Fibroblast of skin of scalp (primary cell): ENCODE measurements around the gene CRABP2.

Source experiments
- DNase-seq: peaks from one replicate; pipeline ENCODE4 v3.0.0-alpha.2; 2013

Gene CRABP2

DNA sequence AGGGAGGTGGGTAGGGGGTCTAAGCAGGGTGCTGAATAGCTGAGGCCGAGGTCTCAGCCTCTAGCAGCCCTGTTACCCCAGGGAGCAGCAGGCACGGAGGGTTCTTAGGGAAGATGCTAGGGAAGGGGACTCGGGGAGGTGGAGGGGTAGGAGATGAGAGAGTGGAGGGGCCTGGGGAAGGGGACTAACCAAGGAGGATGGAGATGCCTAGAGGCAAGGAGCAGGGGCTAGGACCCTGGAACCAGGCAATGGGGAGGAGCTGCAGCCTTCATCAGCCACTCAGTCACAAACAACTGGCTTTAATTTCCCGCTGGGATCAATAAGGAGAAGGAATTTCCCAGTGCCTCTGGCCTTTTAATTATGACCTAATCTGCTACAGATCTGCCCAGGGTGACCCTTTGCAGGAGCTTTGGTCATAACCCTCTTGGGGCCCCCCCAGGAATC, 2.9 kb upstream of the CRABP2 start:
- peak; percentile 50 for DNase-seq

DNA sequence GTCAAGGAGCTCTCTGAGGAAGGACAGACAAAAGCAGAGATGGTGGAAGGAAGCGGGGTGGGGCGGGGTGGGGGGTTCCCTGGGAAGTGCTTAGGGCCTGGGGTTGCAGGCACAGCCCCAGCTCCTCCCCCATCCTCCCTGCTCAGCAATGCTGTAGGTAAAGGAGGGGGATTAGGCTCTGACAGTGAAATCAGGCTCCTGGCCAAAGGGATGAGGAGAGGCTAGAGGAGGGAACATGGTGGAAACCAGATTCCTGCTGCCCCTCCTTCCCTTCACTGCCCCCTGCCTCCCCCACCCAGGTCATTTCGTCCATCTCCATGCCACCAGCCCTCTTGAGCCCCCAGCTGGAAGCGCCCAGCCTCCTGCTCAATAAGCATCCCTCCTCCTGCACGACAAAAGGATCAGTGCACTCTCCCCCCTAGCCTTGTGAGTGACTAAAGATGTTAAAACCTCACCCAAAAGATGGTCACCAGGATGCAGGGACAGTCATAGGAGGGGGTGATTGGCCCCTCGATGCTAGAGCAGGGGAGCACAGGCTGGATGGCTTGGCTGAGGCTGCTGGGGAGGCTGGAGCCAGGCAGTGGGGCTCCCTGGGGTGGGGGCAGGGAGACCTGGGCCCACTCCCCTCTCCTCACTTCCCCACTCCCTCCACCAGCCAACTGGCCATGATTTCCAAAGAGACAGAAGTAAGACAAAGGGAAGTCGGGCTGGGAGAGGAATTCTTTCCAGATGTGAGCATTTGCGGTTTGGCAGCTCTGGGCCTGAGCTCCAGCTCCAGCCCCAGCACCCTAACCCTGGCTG, 2.2 kb upstream of the CRABP2 start:
- DNase-seq: peak; percentile 81

DNA sequence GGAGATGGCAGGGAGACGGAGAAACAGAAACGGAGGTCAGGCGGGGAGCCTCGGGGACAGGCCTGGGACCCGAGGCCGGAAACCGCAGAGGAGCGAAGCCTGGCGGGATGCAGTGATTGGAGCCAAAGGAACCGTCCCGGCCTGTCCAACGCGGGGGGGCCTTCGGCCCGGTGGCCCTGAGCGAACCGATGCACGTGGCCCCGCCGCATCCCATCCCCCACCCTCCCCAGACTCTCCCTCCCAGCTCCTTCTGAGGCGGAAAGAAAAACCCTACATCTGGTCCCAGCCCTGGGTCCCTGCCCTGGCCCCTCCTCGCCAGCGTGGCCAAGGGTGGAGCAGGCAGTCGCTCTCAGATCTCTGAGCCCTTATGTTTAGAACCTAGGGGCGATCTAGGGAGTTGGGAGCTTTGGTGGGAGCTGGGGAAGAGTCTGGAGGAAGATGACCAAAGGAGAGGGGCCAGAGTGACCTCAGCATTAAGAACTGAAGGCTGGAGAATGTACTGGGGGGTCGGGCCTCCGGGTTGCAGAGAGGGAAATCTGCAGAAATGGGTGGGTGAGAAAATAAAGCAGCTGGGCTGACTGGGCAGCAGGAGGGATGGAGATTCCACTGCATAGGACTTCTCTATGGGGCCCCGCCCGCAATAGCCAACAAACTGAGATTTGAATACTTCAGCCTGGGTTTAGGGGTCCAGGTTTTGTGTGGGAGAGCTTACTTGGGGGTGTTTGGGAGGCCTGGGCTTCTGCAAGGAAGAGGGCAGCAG, 1.5 kb upstream of the CRABP2 start:
- DNase-seq: peak; percentile 81

DNA sequence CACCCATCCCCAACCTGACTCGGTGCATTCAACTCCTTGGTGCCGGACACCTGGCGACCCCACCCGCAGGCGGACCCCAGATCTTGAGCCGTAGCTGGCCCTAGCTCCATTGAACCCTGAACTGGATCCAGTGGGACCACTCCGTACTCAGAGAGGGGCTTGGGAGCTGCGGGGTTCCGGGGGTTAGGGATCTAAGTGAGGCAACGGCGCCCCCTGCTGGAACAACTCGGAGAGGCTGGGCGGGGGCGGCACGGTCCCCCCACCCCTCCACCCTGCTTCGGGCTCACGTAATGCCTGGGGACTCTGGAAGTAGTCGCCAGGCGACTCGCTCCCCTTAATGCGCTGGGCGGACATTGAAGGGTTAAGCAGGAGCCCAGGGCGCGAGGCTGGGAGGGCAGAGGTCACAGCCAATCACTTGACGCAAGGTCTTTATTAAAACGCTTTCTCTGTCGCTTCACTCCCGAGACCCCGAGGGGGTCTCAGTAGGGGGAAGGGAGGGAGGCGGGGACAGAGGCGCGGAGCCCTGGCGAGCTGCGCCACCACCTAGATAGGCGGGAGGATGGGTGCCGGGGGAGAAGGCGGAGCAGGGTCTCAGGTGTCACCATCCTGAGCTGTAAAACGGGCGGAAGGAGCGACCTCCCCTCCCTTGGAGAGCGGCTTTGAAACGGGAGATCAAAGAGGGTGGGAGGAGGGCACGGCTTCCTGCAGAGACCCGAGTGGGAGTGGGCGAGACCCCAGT, 704 bp upstream of the CRABP2 start:
- DNase-seq: peak; percentile 72

DNA sequence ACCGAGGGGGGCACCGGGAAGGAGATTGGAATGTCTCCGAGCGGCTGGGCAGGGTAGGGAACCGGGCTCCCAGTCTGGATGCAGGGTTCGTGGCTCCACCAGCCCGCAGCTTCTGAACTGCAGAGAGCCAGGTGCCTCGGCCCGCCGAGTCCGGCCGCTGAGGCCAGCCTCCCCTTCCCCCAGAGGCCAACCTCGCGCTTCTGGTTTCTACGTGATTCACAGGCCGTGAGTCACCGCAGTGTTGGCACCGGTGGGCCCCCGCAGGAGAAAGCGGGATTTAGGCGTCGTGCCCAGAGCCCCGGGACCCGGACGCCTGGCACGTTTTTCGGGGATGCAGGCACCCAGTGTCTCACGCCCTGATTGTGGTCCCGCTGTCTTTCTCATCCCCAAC, 458 bp downstream of the CRABP2 start:
- DNase-seq: peak; percentile 68

DNA sequence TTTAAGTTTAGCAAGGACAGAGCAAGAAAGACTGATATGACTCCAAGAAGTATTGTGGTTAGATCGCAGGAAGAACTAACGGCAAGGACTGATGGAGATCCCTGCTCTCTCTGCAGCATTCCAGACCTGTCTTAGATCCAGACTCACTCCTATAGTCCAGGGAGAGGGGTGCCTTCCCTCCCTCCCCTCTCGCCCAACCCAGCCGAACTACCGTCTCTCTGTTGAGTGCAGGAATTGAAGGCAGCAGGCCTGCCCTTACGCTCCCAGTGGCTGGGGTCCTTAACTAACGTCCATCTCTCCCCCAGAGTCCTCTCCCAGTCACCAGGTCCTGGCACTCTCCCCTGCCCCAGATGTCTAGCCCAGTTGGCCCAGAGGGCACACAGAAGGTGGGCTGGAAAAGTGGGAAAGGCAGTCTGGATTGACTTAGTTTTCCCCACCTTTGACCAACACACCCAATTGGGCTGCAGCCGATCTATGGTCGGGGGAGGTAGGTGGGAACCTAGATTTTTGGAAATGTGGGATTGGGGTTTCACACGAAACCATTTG, 1.1 kb downstream of the CRABP2 start:
- no peak for DNase-seq

DNA sequence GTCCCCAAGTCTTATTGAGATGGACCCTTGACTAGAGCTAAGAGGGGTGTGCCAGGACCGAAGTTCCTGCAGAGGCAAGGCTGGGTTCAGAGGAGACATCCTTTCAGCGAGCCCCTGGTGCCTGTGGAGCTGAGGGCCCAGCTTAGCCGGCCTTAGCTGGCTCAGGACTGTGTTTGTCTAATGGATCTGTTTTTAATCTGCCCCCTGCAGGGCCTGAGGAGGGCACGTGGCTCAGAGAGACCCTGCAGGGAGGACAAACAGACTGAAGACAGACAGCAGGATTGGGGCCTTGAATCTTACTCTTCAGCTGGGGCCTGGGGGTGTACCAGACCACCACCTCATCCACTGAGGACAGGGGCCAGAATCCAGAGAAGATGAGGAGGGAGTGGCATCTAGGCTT, 1.6 kb downstream of the CRABP2 start:
- DNase-seq: peak; percentile 78

DNA sequence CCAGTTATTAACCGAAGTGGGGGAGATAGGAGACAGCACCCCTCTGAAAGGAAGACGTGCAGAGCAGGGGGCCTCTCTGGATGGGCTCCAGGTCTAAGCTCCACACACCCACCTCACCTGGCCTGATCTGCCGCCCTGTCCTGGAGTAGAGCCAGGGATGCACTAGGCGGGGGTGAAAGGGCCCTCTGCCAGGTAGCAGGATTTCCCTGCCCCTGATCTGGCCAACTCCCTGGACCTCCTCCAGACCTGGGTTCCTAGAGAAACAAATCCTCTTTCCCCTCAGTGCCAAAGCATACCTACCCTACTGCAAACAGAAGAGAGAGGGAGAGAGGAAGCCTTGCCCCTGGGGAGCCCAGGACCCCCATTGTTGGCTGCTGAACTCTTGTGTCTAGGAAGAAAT, 2.0 kb downstream of the CRABP2 start:
- DNase-seq: no peak

DNA sequence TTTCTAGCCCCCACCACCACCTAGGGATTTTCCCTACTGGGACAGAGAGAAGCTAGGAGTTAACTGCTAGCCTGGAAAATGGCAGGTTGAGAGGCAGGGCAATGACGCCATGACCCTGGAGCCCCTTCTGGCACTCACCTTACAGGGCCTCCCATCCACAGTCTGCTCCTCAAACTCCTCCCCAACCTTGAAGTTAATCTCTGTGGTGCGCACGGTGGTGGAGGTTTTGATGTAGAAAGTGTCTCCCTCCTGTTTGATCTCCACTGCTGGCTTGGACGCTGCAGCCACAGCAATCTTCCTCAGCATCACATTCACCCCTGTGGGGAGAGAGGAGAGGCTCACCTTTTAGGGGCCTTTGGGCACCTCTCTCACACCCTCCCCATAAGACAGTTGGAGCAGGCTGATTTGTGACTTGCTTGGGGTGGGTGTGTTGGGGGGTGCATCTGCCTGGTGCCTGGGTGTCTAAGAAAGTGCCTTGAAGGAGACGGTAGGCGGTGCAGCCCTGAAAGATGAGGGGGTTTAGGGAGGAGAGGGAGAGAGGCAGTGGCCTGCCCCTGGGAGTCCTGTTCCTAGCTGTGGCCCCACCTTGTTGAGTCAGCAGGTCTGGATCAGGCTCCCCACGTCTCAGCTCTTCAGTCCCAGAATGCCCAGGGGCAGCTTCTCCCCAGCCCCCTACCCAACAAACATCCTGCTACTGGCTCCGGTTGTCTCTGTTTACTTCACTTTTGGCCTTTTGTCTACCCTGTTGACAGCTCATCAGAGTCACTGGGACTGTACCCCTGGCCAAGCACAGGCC, 4.4 kb downstream of the CRABP2 start:
- DNase-seq: no peak

DNA sequence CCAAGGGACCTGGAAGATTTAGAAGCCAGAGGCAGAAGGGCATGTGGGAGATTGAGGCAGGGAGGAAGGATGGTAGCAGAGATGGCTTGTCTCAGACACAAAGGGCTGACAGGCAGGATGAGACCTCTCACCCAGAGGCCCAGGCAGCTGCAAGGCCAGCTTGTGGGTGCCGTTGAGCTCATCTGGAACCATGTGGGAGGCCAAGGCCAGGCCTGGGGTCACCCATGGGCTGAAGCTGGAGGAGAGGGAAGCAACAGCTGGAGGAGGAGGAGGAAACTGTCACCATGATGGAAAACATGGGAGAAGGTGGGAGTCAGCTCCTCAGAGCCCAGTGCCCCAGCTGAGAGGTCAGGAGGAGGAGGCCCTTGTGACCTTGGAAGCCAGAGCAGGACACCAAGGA, 6.4 kb downstream of the CRABP2 start:
- DNase-seq: no peak

DNA sequence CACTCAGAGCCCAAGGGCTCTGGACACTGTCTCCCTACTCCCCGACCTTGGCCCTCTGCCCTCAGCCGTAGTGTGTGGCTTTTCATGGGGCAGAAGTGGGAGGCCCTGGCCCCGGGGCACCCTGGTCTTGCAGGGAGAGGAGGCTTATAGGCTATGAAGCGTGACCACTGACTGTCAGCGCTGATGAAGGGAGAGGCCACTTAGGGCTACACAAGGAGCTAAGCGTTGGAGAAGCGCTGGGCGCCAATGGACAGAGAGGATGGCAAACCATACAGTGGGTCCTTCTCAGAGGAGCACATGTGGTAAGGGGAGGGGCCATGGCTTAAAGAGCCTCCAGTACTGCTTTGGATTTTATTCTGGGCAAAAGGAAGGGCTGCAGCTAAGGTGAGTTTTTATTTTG, 7.9 kb downstream of the CRABP2 start:
- no peak for DNase-seq

DNA sequence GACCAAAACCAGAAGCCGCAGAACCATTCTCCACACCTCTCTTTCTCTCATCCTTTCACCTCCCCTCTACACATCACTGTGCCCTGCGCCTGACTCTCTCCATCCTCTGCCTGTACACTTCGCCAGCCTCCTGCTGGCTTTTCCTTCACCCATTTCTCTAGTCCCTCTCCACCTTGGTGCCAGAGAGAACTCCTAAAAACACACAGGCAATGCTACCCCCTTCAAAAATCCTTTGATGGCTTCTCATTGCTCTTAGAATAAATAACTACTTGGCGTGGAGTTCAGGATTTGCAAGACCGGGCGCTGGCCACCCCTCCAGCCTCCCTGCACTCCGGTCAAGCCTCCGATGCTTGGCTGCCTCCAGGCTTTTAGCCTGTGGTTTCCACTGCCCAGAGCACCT, 8.6 kb downstream of the CRABP2 start:
- DNase-seq: no peak

DNA sequence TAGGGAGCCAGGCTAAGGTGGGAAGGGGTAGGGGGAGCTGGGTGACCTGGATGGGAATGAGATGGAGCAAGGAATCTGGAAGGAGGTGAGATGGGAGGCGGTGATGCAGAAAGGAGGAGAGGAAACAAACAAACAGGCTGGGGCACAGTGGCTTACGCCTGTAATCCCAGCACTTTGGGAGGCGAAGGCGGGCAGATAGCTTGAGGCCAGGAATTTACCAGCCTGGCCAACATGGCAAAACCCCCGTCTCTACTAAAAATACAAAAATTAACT, 10.8 kb downstream of the CRABP2 start:
- DNase-seq: no peak

DNA sequence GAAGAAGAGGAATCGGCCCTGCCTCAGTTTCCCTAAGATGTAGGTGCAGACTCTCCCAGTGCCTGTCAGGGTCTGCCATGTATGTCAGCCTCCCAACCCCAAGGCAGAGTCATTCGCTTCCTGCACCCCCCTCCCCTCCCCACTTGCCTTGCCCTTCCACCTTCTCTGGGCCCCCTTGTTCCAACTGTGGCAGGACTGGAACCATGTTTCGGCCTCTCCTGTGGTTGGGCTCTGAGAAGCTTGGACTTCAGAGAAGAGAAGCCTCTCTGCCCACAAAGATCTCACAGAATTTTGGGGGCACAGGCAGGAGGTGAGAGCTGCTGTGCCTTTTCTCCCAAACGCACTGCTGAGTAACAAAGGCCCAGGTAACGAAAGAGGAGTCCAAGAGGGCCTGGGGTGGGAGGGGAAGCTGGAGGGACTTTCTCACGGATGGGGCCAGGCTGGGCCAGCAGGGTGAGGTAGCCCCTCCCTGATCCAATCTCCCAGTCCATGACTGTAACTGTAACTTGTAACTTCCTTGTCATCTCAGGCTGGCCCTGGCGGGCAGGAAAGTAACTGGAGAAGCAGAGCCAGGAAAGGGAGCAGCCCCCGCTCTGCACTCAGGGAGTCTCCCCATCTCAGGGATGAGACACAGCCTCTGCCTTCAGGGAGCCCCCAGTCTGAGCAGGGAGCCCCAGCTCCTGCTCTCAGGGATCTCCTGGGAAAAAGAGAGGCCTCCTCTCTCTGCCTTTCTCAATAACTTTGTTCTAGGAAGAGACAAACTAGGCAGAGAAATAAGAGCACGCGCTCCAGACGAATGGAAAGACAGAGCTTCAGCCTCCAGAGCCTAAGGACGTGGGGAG, 11.3 kb downstream of the CRABP2 start:
- no peak for DNase-seq

DNA sequence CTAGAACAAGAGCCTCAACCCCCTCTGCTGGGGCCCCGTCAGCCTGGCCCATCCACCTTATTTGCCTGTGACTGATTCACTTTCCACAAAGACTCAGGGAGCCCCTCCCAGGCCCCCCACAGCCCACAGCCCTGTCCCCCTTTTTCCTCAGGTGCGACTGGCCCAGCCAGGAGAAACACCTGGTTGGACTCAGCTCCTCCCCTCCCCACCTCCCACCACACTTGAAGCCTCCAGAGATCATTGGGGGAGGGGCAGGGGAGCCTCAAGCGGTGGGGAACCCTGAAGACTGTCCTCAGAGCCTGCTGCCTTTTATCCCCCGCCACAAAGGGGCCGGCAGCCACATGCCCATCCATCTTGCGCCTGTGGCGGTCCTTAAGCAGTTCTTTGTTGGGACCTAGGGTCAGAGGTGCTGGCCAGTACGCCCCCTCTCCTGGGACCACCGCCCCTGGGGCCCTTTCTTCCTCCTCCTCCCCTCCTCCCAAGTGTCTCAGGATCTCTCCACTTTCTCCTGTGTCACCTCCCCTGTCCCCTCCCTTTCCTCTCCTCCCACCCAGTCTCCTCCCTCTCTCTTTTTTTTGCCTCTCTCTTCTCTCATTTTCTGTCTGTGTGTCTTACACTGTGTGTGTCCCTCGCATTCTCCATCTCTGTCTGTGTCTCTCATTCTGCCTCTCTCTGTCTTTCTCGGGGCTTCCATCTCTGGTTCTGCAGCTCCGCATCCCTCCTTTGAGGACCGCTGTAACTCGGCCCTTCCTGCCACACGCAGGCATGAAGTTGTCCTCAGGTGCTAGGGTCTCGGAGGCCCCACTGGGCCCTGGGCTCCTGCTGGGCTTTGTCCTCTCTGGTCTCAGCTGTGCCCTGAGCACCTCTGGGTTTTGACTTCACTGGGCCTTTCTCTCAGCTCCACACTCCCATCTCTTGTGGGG, 12.2 kb downstream of the CRABP2 start:
- DNase-seq: peak; percentile 46

DNA sequence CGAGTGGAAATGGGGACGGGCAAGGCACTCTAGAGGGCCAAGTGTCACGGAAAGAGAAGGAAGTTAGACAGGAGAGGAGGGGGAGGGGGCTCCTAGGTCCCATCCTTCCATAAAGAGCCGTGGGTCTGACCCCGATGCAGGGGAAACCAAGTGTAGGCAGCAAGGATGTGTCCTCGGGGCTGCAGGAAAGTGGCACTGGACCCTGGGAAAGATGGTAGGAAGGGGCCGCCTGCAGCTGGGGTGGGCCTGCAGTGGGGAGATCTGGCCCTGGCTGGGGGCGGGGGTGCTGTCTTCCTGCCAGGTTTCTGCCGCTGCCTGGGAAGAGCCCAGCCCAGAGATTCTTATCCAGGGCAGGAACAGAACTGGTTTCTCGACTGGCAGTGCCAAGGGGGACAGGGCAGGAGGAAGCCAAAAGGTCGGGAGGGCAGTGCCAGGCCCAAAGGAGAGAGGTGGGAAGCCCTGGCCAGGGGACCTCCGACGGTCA, 12.9 kb downstream of the CRABP2 start:
- DNase-seq: no peak

DNA sequence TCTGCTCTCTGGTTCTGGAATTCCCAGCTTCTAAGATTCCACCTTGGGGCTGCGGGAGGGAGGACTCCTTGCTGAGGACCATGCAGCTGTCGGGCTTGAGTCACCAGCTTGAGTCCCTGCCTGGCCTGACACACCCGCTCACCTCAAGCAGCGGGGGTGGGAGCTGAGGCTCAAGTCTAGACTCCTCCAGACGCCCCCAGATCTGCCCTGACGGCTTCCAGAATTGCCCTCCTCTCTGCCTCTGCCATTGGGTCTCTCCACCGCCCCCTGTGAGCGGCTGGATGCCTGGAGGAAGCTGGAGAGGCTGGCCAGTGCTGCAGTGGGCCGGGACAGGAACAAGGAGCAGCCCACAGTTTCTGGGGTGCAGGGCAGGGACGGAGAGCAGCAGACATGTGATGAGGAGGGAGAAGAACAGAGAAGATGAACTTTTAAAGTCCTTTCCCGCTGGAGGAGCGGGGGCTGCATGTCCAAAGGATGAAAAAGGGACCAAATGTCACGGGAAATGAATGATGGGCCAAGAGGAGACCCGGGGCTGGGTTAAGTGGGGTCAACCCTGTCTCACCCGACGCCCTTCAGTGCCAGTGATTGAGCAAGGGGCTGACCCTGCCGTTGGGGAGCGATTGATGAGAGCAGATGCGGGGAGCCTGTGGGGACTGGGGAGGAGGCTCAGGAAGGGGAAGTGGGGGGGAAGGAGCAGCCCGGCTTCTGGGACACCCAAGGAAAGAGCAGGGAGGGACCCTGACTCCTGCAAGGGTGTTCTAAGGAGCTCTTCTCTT, 13.5 kb downstream of the CRABP2 start:
- peak; percentile 26 for DNase-seq

DNA sequence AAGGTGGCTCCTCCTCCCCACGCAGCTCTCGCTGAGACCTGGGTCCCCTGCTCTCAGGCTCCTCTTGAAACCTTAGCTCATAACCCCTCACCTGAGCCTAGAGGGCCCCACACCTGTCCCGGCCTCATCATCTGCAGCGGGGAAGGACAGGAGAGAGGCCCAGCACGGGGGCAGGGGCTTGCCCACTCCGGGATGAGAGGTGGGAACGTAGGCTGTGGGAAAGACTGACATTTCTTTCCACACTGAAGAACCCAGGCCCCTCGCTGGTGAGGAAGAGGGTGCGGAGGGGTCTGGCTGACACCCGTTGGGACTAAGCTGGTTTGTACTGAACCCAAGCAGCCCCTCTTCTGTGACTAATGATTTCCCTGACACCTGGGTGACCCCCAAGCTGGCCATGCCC, 14.2 kb downstream of the CRABP2 start:
- DNase-seq: no peak

DNA sequence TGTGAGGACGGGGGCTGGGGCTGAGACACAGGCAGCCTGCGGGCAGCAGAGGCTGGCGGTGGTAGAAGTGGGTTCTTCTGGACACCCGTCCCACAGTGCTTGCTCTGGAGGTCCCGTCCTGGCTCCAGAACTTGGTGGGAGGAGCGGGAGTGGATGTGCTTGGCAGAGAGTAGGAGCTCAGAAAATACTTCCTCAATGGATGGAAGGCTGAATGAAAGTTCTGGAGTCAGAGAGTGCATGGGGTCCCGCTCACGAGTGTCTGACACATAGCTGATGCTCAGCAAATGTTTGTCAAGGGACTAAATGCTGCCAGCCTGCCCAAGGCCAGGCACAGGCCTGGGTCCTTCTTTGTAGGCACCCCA, 14.7 kb downstream of the CRABP2 start:
- no peak for DNase-seq
